Measurements from ENCODE around the gene MROH7.

MROH7 gene

GRCh38 chr1:54651608-54652007 lies 10.0 kb downstream of the MROH7 start:
- DNase-seq (ENCODE audit: low spot score), result no peak

GRCh38 chr1:54652168-54652567 lies 10.6 kb downstream of the MROH7 start:
- DNase-seq (ENCODE audit: low spot score), result no peak

DNA sequence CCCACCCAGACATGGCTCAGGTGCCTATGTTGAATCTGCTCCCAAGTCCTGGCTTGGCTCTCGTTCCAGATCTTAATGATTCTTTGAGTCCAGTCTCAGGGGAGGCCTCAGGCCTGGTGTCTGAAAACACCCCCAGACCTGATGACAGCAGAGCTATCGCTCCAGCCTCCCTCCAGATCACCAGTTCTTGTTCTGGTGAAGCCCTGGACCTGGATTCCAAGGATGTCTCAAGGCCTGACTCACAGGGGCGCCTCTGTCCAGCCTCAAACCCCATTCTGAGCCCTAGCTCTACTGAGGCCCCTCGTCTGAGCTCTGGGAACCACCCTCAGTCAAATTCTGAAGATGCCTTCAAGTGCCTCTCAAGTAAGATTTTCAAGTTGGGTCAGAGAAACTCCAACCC lies 11.4 kb downstream of the MROH7 start:
- no peak for DNase-seq (ENCODE audit: low spot score)

- DNase-seq (ENCODE audit: low spot score), result no peak
Measured at GRCh38 chr1:54658164-54658913, 16.8 kb downstream of the MROH7 start.

- DNase-seq (ENCODE audit: low spot score), result no peak
Measured at GRCh38 chr1:54663725-54664124, 22.1 kb downstream of the MROH7 start.

- no peak for DNase-seq (ENCODE audit: low spot score)
Measured at GRCh38 chr1:54664364-54664763, 22.8 kb downstream of the MROH7 start.

DNA sequence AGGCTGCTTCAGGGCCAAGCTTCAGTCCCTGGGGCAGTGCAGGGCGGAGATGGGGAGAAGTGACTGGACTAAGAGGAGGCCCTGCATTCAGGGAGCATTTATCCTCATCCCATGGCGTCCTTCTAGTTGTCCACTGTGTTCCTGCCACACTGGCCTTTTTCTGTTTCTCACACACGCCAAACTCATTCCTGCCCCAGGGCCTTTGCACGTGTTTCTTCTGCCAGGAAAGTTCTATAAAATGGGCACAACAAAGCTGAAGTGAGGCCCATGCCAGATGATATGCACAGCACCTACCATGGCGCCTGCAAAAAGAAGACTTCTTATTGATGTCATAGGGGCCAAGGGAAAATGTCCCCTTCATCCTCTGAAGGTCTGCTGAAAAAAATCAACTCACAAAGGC lies 24.3 kb downstream of the MROH7 start:
- no peak for DNase-seq (ENCODE audit: low spot score)

DNA sequence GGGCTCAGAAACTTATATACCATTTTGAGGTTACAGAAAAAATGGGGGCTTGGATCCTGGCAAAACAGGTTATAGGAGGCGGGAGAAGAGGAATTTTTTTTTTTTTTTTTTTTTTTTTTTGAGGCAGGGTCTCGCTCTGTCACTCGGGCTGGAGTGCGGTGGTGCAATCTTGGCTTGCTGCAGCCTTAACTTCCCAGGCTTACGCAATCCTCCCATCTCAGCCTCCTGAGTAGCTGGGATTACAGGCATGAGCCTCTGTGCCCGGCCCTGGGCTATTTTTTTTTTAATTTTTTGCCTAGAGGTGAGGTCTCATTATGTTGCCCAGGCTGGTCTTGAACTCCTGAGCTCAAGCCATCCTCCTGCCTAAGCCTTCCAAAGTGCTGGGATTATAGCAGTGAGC lies 24.7 kb downstream of the MROH7 start:
- no peak for DNase-seq (ENCODE audit: low spot score)

DNA sequence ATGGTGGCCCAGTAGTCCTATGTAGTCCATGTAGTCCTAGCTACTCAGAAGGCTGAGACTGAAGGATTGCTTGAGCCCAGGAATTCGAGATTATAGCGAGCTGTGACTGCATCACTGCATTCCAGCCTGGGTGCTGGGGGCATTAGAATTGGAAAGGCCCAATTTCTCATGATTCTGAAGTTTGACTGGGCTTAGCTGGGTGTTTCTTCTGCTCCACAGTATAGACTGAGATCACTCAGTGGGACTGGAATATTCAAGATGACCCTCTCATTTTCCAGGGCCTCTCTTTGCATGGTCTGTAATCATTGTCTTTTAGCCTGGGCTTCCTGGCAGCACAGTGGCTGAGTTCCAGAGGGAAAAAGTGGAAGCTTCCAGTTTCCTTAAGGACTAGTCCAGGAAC lies 26.2 kb downstream of the MROH7 start:
- no peak for DNase-seq (ENCODE audit: low spot score)

DNA sequence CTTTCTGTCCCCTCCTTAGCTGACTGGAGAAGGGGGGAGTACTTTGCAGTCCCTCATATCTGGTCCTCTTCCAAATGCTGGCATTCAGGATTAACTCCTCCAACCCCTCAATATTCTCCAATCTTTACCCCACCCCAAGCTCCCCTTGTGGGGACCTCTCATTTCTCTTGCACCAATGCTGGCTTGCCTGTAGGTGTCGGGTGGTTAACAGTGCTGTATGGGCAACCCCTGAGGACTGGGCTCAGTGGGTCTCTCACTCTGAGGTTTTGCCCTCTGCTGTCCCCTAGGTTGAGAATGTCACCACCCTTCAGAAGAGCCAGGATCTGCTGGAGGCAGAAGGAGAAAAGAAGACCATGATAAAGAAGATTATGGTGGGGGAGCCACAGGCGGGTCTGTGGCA lies 27.0 kb downstream of the MROH7 start:
- DNase-seq (ENCODE audit: low spot score), result no peak

- DNase-seq (ENCODE audit: low spot score), result peak; percentile 56
Measured at GRCh38 chr1:54671985-54672608, 30.5 kb downstream of the MROH7 start.

- no peak for DNase-seq (ENCODE audit: low spot score)
Measured at GRCh38 chr1:54678776-54679643, 37.4 kb downstream of the MROH7 start.

- DNase-seq (ENCODE audit: low spot score), result no peak
Measured at GRCh38 chr1:54679706-54680105, 38.1 kb downstream of the MROH7 start.

DNA sequence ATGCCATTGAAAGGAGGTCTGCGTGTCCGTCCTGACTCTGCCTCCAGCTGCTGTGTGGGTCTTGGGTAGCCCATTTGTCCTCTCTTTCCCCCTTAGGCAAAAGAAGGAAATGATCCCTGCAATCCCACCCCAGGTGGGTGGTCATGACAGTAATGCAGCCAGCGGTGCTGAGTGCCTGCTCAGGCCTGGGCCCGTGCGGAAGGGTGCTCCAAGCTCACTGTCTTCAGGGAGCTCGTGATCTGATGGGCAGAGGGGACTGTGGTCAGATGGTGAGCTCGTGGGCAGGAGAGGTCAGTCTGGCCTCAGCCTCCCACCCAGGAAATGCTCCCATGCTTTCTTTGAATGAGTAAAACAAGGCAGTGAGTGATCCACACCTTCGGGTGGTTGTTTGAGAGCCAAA lies 38.8 kb downstream of the MROH7 start:
- no peak for DNase-seq (ENCODE audit: low spot score)

GRCh38 chr1:54681358-54681757 lies 39.8 kb downstream of the MROH7 start:
- DNase-seq (ENCODE audit: low spot score), result peak; percentile 16

- DNase-seq (ENCODE audit: low spot score), result no peak
Measured at GRCh38 chr1:54683453-54683852, 41.9 kb downstream of the MROH7 start.

DNA sequence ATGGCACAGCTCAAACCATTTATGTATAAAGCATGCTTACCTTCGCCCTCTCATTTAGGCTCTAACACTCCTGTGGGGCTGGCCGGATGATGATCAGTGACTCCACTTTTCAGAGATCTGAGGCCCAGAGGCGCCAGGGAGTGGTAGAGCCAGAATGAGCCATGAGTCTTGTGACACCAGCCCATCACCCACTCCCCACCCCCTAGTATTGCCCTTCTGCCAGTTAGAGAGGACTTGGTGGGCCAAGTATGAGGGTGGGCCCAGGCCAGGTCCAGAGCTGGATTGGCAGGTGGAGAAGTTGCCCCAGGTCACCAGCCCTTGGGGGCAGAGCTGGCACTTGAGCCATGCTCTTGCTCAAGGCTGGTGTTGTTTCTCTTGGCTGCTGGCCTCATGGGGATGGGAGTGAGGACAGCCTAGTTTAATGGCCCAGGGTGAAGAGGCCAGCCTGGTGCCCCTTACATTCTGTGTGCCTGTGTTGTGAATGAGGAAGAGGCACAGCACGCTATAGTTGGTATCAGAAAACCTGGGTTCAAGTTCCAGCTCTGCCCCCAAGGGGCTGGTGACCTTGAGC lies 43.8 kb downstream of the MROH7 start:
- no peak for DNase-seq (ENCODE audit: low spot score)

- DNase-seq (ENCODE audit: low spot score), result no peak
Measured at GRCh38 chr1:54686155-54686554, 44.6 kb downstream of the MROH7 start.

- no peak for DNase-seq (ENCODE audit: low spot score)
Measured at GRCh38 chr1:54694771-54695170, 53.2 kb downstream of the MROH7 start.

DNA sequence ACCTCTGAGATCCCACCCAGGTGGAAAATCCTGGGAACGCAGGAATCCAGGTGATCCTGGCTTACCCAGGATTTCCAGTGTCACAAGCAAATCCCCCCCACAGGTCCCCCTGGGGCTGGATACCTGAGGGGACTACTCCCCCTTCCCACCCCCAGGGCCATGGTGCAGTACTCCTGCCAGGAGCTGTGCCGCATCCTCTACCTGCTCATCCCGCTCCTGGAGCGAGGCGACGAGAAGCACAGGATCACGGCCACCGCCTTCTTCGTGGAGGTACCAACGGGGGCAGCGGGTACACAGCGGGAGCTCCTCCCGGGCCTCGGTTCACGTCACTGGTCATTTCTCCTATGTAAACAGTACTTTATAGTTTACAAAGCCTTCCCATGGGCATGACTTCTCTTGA lies 53.6 kb downstream of the MROH7 start:
- no peak for DNase-seq (ENCODE audit: low spot score)

DNA sequence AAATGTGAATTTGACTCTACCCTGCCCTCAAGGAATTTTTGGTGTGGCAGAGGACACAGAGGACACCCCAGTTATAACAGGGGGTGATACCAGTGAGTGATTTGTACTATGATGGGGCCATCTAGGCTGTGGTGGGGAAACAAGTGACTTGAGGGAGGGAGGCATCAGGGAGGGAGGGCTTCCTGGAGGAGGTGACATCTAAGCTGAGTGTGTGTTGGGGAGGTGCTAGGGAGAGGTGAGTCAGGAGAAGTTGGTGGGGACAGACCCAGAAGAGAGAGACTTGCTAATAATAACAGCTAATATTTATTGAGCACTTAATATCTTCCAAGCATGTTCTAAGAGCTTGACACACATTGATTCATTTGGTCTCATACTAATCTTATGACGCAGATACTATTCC lies 54.2 kb downstream of the MROH7 start:
- DNase-seq (ENCODE audit: low spot score), result no peak

GRCh38 chr1:54696262-54696661 lies 54.7 kb downstream of the MROH7 start:
- no peak for DNase-seq (ENCODE audit: low spot score)

- DNase-seq (ENCODE audit: low spot score), result no peak
Measured at GRCh38 chr1:54697896-54698295, 56.3 kb downstream of the MROH7 start.
